Smooth muscle cell (in vitro differentiated cells): ENCODE results near the gene SOX9. TPM values are rescaled to one million over a fixed set of nuclear protein-coding genes. Genes with fewer than 3 reads are reported as not detected.

ENCODE experiments used
- DNase-seq: peaks from one replicate; lab custom pipeline; 2025; ENCODE audit not compliant: unreplicated experiment; lab: John Stamatoyannopoulos, UW
- H2AFZ ChIP-seq: fragments of 200-600 bp; sonication (generic); 2 replicates; pipeline ENCODE4 v1.6.0; 2016; ENCODE audit warnings: antibody characterized with exemption, low read depth, mild to moderate bottlenecking
- H3F3A ChIP-seq: fragments of 200-600 bp; sonication (generic); 2 replicates; pipeline ENCODE4 v1.6.0; 2017; ENCODE audit warnings: antibody characterized with exemption, low read depth
- H3K27ac ChIP-seq: fragments of 200-600 bp; sonication (generic); 2 replicates; pipeline ENCODE4 v1.5.1; 2016; ENCODE audit warnings: low read depth, mild to moderate bottlenecking
- H3K27me3 ChIP-seq: fragments of 200-600 bp; sonication (generic); 2 replicates; pipeline ENCODE4 v1.6.1; 2016; ENCODE audit warnings: low read depth, mild to moderate bottlenecking
- H3K36me3 ChIP-seq: fragments of 200-600 bp; sonication (generic); 2 replicates; pipeline ENCODE4 v1.5.1; 2016; ENCODE audit warnings: low read depth
- H3K4me1 ChIP-seq: fragments of 200-600 bp; sonication (generic); 2 replicates; pipeline ENCODE4 v1.5.1; 2016; ENCODE audit warnings: low read depth
- H3K4me2 ChIP-seq: fragments of 200-600 bp; sonication (generic); 2 replicates; pipeline ENCODE4 v1.6.0; 2016; ENCODE audit warnings: mild to moderate bottlenecking
- H3K4me3 ChIP-seq: fragments of 200-600 bp; sonication (generic); 2 replicates; pipeline ENCODE4 v1.5.1; 2016; ENCODE audit warnings: mild to moderate bottlenecking
- H3K79me2 ChIP-seq: fragments of 200-600 bp; sonication (generic); 2 replicates; pipeline ENCODE4 v1.6.0; 2016; ENCODE audit warnings: low read depth, mild to moderate bottlenecking
- H3K9ac ChIP-seq: fragments of 200-600 bp; sonication (generic); 2 replicates; pipeline ENCODE4 v1.6.0; 2016; ENCODE audit warnings: low read depth
- H3K9me3 ChIP-seq: fragments of 200-600 bp; sonication (generic); replicated peaks from 2 replicates; pipeline ENCODE4 v1.5.1; 2016; ENCODE audit warnings: low read depth
- H4K20me1 ChIP-seq: fragments of 200-600 bp; sonication (generic); 2 replicates; pipeline ENCODE4 v1.6.0; 2016; ENCODE audit warnings: low read depth
- WGBS: methylation state at CpG from one replicate; pipeline ENCODE4 v1.1.7; 2016; ENCODE audit warnings: low lambda C conversion rate; 5-methylcytosine and 5-hydroxymethylcytosine counted together
- polyA plus RNA-seq: library from polyadenylated mRNA; unstranded; fragments of >200 nt; fragmentation: Nextera tagmentation; extraction: Ambion mirVana; gene quantifications from 2 replicates; pipeline ENCODE4 v1.2.1, GENCODE V29; 2016
- total RNA-seq: library from RNA; depleted of rRNA; stranded (reverse); fragments of >200 nt; gene quantifications from 2 replicates; pipeline ENCODE4 v1.2.3, GENCODE V29; 2014
- TF ChIP-seq, protein P1 (sequence below): fragments of 200-600 bp; sonication (generic); IDR thresholded peaks from 2 replicates; pipeline ENCODE4 v1.5.1; 2017; ENCODE audit warnings: borderline replicate concordance, mild to moderate bottlenecking, antibody characterized with exemption; ENCODE audit not compliant: insufficient read depth, poor library complexity, severe bottlenecking

SOX9 gene
- total and polyA plus RNA-seq, 2 experiments from 2014 or later = 19.8 to 26.6 TPM

DNA sequence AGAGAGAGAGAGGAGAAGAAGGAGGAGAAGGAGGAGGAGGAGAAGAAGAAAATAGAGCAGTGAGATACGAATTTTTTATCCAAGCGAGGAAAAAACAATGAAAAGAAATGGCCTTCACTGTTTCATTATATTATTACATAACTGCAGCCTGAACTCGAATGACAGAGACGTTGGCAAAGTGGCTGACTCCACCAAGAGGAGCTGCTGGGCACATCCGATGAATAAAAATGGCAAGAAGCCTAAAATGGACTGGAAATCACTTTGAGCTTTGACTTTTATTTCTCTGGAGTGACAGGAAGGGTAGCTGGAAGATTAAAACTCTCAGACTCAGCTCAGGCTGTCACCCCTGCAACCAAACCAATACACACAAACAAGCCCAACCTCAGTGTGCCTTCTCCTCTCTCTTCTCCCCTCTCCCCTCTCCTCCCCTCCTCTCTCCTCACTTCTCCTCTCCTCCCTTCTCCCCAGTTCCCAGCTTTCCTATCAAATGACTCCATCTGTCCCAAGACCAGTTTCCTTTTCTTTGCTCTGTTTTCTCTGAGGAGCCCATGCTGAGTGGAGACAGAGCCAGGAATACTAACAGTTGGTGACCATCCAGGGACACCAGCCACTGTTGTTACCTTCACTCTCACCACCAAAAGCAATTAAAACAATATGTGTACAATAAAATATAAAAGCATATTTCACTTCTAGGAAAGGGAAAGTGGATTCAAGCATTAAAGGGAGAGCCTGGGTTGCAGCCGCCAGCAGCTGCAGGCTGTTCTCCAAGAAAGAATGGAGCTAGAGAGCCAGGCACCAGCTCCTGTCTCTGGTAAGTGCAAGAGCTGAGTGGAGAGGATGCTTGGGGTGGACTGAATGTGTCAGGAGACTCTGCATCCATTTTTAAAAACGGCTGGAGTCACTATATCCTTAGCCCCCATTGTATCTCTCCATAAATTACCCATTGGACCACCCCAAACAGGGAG lies 51.2 kb downstream of the SOX9 start:
- 81% methylated on average over 7 of the region's 7 CpGs for WGBS
- Histone ChIP-seq H3K4me1 (peaks cover 6% of the 10 kb centered on the region), H2AFZ (no peak overlapping the region), H3K4me3 (no peak overlapping the region), H3K79me2 (no peaks in the 10 kb centered on the region), H3K9ac (no peak overlapping the region), H3F3A (no peaks in the 10 kb centered on the region), H4K20me1 (no peaks in the 10 kb centered on the region), H3K27ac (no peak overlapping the region), H3K9me3 (no peaks in the 10 kb centered on the region), H3K36me3 (no peaks in the 10 kb centered on the region), H3K4me2 (no peak overlapping the region), H3K27me3 (no peaks in the 10 kb centered on the region)
- no peak for DNase-seq
- TF ChIP-seq, protein P1, sequence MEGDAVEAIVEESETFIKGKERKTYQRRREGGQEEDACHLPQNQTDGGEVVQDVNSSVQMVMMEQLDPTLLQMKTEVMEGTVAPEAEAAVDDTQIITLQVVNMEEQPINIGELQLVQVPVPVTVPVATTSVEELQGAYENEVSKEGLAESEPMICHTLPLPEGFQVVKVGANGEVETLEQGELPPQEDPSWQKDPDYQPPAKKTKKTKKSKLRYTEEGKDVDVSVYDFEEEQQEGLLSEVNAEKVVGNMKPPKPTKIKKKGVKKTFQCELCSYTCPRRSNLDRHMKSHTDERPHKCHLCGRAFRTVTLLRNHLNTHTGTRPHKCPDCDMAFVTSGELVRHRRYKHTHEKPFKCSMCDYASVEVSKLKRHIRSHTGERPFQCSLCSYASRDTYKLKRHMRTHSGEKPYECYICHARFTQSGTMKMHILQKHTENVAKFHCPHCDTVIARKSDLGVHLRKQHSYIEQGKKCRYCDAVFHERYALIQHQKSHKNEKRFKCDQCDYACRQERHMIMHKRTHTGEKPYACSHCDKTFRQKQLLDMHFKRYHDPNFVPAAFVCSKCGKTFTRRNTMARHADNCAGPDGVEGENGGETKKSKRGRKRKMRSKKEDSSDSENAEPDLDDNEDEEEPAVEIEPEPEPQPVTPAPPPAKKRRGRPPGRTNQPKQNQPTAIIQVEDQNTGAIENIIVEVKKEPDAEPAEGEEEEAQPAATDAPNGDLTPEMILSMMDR = no peak

DNA sequence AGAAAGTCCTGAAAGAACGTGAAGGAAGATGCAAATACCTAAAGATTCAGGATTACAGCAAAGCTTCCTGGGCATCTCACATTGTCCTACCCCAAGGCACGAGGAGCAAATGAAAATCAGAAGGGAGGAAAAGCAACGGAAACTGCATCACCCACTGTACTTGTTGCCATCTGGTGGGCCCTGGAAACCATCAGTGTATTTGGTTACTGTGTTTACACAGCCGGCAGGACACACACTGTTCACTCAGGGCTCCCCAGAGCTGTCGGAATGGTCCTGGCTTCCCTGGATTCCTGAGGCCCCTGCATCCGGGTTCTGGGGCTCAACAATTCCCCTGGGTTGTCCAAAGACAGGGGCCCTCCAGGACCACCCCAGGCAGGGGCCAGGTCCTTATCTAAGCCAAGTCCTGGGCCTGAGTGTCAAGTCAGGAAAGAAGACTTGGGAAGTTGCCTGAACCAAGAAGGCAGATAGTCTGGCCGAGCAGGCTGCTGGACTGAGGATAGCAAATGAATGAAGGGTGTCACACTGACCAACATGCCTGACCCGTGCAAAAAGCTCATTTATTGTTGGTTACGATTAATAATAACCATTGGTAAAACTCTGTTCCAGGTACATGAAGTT lies 52.8 kb downstream of the SOX9 start:
- Histone ChIP-seq H3K9ac (no peak overlapping the region), H4K20me1 (no peaks in the 10 kb centered on the region), H3K36me3 (no peaks in the 10 kb centered on the region), H3K9me3 (no peaks in the 10 kb centered on the region), H3F3A (no peaks in the 10 kb centered on the region), H2AFZ (no peak overlapping the region), H3K79me2 (no peaks in the 10 kb centered on the region), H3K27me3 (no peaks in the 10 kb centered on the region), H3K4me1 (peaks cover 6% of the 10 kb centered on the region), H3K27ac (no peak overlapping the region), H3K4me3 (no peak overlapping the region), H3K4me2 (no peak overlapping the region)
- WGBS = 84% methylated on average over 9 of the region's 9 CpGs
- no peak for DNase-seq
- TF ChIP-seq, protein P1 = no peak

DNA sequence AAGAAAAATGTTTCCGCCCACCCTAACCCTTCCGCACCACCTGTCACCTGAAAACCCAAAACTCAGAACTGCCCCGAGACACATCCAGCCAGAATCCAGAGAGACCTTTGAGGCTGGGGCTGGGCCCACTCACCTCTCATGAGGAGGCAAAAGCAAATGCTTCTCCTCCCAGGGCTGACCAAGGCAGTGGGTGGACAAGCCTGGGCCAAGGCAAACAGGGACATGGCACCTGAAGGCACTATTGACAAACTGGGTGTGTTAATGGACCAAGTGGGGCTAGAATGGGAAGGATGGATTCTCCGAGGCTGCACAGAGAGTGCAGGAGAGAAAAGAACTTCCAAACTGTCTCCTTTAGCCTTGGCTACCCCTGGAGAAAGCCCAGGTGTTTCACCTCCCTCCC lies 54.4 kb downstream of the SOX9 start:
- H3K4me1 ChIP-seq = peaks cover 6% of the 10 kb centered on the region
- TF ChIP-seq, protein P1 = no peak
- H3K4me3 ChIP-seq = no peak overlapping the region
- H3K27me3 ChIP-seq = no peaks in the 10 kb centered on the region
- no peak overlapping the region for H2AFZ ChIP-seq
- no peak overlapping the region for H3K27ac ChIP-seq
- no peaks in the 10 kb centered on the region for H3K36me3 ChIP-seq
- H3K9me3 ChIP-seq = no peaks in the 10 kb centered on the region
- no peaks in the 10 kb centered on the region for H4K20me1 ChIP-seq
- no peaks in the 10 kb centered on the region for H3F3A ChIP-seq
- H3K9ac ChIP-seq = no peak overlapping the region
- H3K79me2 ChIP-seq = no peaks in the 10 kb centered on the region
- WGBS = 98% methylated on average over 4 of the region's 4 CpGs
- no peak overlapping the region for H3K4me2 ChIP-seq
- no peak for DNase-seq
